Left renal cortex interstitium (tissue), 4 donors: ENCODE results near the gene BOK. TPM values are rescaled to one million over a fixed set of nuclear protein-coding genes. Genes with fewer than 3 reads are reported as not detected.
"Not testable (repeated sequence)": the region's sequence is repeated elsewhere in the genome, so short reads cannot be mapped to it uniquely, and the experiment has no call there.

ENCODE experiments used
- DNase-seq, 4 donors: peaks; one replicate each; pipeline ENCODE4 v3.0.0-alpha.2; 2013; ENCODE audit warnings: low read depth in 4 of 4, low spot score in 2 of 4, missing footprints in 1 of 4
- polyA plus RNA-seq, 4 donors: library from polyadenylated mRNA; unstranded; fragments of 120-200 nt; gene quantifications; one replicate each; pipeline ENCODE4 v1.2.1, GENCODE V29; 2013; ENCODE audit not compliant: insufficient read length in 4 of 4

The BOK gene
- polyA plus RNA-seq, 4 donors = 22.8 to 38.0 (median 25.3) TPM

DNA sequence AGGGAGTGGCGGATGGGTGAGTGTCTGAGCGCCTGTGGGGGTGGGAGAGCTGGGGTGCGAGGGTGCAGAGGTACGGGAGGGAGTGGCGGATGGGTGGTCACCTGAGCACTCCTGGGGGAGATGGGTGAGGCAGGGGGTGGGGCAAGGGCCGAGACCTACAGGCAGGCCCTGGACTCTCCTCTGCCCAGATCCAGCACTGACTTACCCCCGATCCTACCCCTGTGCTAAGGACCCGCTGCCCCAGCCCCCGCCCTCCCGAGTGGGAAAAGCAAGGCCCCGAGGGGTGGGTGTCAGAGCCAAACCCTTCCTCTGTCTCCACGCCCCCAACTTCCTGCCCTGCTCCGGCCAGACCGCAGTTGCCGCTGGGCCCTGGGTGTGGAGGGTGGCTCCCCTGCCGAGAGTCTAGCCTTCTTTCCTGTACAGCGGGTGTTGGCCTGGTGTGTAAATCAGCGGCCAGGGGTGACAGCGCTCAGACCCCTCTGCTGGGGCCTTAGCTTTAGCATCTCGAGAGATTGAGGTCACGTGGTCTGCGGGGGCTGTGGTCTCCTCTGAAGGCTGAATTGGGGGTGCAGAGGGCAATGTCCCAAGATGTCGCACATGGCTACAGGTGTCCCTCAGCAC is 12.5 kb downstream of the BOK start:
- DNase-seq = no peak

DNA sequence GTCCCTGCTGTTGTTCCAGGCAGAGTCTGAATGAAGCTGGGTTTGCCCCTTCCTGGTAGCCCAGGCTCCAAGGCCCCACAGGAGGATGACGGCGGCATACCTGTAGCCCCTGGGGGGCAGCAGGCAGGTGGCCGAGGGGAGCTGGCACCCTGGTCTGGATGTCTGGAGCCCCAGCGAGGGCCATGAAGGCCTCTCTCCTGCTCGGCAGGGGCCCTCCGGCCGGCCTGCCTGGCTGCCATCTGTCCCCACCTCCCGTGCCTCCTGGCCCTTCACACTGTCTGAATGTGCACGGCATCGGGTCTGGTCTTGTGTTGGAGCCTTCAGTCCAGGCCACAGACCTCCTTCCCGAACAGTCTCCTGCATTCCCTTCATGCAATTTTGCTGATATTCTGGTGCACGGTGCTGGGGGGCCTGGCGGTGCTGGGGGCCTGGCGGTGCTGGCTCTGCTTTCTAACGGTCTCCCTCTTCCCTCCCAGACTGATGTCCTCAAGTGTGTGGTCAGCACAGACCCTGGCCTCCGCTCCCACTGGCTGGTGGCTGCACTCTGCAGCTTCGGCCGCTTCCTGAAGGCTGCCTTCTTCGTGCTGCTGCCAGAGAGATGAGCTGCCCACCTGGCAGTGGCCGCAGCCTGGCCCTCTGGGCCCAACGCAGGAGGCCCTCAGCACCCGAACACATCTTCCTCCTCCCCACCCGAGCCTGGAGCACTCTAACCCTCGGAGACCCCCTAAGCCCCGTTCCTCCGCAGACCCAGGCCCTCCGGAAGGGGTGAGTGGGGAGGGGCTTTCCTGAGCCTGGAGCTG is 13.5 kb downstream of the BOK start:
- no peak for DNase-seq

DNA sequence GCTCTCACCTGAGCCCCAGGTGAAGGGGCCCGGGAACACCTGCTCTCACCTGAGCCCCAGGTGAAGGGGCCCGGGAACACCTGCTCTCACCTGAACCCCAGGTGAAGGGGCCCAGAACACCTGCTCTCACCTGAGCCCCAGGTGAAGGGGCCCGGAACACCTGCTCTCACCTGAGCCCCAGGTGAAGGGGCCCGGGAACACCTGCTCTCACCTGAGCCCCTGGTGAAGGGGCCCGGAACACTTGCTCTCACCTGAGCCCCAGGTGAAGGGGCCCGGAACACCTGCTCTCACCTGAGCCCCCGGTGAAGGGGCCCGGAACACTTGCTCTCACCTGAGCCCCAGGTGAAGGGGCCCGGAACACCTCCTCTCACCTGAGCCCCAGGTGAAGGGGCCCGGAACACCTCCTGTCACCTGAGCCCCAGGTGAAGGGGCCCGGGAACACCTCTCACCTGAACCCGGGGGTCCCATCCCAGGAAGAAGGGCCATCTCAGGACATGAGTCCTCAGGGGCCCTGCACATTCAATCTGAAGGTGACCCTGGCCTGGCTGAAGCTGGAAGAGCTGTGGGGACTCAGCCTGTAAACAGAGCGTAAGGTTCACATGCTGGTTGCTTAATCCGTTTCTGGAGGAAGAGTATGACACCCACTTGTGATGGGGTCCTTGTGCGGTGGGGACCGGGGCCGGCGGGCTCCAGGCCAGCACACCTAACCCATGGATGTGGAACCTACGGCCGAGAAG is 14.5 kb downstream of the BOK start:
- not testable (repeated sequence) for DNase-seq

DNA sequence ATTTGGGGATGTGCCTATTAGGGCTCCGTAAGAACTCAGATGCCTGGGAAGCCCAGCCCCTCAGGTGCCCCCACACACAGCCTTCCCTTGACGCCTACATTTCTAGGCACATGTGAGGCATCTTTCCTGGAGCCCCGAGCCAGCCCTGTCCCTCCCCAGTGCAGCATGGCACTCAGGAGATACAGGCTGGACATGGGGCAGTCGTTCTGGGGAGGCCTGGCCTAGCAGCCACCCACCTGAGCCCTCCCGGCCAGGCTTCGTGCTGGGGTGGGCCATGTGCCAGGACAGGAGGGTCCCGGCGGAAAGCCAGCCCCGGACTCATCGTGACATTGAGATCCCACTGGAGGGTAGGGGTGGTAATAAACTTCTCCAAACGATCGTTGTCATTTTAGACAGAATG is 15.2 kb downstream of the BOK start:
- no peak for DNase-seq

DNA sequence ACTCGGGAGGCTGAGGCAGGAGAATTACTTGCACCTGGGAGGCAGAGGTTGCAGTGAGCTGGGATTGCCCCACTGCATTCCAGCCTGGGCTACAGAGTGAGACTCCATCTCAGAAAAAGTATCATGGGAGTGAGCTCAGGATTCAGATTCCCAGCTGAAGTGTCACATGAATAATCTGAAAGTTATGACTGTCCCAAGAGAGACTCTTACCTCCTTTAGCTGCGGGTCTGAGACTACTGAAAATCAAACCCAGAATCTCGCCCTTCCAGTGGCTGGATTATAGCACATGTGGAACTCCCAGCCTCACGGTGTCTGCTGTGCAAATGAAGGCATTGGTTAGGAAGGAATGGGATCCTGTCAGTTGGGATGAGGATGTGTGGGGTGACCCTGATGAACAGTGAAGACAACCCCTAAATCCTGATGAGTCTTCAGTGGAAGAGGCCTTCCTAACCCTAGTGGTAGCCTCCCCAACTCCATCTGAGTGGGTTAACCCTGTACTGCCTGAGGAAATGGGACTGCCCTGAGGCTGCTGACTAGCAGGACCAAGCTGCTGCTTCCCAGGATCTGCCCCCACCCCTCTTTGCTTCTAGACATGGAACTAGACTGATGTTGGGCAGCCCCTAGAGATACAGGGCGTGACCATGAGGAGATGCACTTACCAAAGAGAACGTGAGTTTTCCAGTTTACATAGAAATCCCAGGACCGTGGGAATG is 16.5 kb downstream of the BOK start:
- no peak for DNase-seq

DNA sequence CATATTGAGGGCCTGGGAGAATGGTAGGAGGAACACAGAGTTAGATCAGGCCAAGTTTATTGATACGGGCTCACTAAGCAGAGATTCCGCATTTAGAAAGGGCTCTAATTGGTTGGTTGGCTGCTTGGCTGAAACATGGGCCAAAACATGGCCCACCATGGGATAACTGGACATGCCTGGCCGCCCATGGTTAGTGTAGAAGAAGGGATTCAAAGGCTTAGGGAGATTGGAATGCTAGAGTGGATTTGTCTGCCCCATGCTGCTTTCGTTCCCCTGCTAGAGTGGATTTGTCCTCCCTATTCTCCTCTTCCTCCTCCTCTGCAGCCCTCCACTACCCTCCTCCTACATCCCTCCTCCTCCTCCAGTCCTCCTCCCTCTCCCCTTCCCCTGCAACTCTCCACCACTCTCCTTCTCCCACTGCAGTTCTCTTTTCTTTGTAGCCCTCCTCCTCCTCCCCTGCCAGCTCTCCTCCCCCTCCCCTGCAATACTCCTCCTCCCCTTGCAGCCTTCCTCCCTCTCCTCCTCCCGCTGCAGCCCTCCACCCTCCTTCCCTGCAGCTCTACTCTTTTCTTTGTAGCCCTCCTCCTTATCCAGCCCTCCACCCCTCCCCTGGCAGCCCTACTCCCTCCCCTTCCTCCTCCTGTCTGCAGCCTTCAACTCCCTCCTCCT is 17.2 kb downstream of the BOK start:
- no peak for DNase-seq

DNA sequence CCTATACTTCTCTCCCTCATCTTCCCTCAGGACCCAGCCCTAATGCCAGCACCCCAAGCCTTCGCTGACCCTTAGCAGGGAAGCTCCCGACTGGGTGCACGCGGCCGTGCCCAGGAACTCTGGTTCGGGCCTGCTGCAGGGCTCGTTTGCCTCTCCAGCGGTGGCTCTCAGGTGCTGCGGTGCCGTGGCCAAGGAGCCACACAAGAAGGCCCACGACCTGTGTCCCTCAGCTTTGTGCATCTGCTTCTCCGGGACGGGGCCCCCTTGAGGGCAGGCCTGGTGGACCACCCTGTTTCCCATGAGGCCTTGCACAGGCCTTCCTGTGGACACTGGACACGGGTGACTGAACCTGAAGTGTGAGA is 17.7 kb downstream of the BOK start:
- no peak for DNase-seq

DNA sequence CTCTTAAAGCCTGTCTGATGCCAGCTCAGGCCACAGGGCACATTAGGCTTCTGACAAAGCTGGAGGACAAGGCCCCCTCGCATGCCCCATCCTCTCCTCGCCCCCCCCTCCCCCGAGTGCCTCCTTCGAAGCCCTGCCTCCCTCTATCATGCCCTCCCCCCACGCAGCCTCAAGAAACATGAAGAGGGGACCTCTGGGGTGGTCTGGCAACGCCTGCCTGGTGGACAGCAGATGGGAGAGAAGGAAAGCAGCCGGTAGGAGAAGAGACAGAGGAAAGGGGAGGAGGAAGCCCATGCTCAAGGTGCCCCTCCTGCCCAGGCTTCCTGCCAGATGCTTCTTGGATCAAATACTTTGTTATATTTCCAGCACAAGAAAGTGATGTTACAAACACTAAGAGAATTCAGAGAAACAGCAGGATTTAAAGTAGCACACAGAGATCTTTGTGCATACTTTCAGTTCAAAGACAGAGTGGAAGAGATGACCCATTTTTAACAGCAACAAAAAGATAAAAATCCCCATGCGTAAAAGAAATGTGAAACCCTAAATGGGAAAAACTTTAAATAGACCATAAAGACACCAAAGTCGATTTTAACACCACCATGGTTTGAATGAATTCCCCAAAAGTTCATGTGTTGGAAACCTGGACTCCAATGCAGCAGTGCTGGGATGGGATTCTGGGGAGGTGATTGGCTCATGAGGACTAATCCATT is 19.0 kb downstream of the BOK start:
- no peak for DNase-seq

DNA sequence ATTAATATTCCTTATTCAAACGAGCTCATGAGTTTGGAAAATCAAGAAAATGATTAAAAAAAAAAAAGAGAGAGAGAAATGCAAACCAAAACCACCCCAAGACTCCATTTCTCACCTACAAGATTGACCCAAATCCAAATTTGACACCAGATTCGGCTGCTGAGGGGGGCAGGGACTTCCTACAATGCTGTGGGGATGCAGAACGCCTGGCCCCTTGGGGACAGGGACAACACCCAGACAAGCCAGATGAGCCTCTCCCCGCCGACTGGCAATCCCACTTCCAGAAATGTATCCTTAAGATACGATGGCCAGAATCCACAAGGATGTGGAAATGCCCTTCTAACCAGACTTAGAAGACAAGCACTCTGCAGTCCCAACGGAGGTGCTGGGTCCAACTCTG is 20.7 kb downstream of the BOK start:
- no peak for DNase-seq

DNA sequence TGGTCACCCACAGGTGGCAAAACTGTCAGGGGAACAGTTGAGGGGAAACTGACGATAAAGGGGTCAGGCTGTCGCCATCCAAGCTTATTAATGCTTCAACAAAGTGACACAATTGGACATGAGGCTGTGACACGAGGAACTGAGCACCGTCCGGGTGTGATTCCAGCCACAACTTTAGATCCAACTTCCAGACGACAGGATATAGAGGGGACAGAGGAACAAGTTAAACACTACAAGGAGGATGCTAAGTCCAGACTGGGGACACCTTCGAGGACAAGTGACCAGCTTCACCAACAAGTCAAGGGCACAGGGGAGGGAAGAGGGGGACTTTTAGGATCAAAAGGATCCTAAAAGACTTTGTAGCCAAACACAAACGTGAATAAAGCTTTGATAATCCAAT is 23.8 kb downstream of the BOK start:
- no peak for DNase-seq

DNA sequence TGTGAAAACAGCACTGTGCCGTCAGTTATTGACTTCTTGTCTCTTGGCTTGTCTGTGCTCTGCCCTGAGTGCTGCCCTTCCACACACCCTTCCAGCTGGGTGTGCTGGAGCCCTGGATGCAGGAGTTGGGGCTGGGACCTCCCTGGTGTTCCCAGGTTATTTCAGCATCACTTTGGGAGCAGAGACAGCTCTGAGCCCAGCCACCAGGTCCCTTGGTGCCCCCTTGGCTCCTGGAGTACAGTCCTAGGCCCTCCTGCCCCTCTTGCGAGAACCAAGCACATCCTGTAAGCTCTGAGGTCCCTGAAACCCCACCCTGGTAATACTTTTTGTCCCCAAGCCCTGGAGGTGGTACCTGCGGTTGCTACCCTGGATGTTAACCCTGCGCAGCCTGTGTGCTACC is 24.3 kb downstream of the BOK start:
- no peak for DNase-seq

DNA sequence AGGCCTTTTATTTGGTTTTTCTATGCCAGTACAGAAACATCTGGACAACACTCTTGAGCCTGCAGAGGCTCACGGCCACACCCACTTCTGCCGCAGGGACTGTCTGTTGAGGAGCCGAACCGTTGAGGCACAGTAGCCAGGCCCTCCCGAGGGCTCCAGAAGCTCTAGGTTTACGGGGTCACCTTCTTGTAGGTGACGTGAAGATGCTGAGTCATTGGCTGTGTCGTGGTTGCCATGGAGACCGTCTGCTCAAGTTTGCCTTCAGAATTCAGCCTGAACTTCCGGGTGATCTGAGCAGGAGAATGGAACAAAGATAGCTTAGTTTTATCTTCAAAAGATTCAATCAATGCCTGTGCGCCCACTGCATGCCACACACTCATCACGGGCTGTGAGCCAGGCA is 25.9 kb downstream of the BOK start:
- DNase-seq = no peak

DNA sequence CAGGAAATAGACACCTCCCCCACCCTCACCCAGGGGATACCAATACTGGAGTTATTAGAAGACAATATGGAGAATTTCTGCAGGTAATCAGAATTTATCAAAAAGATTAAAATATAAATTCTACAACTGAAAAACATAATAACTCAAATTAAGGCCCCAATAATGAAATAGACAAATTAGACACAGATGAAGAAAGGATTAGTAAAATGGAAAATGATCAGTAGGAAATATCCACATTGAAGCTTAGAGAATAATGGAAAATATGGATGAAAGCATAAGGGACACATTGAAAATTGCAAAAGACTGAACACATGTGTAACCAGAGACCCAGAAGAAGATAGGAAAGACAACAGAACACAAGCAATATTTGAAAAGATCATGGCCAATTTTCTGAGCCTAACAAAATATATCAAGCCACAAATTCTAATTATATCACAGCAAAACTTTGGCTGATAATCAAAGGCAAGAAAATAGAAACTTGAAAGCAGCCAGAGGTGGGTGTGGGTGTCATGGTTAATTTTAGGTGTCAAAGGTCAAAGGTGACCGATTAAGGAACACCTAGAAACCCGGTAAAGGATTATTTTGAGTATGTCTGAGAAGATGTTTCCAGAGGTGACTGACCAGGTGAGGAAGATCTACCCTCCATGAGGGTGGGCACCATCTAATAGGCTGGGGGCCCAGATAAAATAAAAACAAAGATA is 28.2 kb downstream of the BOK start:
- no peak for DNase-seq

DNA sequence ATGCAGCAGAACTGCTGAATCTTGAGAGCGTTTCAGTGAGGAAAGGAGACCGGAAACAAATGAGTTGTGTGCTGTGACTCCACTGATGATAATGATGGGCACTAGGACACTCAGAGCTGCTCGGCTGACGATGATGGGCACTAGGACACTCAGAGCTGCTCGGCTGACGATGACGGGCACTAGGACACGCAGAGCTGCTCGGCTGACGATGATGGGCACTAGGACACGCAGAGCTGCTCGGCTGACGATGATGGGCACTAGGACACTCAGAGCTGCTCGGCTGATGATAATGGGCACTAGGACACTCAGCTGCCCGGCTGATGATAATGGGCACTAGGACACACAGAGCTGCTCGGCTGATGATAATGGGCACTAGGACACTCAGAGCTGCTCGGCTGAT is 31.3 kb downstream of the BOK start:
- DNase-seq = not testable (repeated sequence)

DNA sequence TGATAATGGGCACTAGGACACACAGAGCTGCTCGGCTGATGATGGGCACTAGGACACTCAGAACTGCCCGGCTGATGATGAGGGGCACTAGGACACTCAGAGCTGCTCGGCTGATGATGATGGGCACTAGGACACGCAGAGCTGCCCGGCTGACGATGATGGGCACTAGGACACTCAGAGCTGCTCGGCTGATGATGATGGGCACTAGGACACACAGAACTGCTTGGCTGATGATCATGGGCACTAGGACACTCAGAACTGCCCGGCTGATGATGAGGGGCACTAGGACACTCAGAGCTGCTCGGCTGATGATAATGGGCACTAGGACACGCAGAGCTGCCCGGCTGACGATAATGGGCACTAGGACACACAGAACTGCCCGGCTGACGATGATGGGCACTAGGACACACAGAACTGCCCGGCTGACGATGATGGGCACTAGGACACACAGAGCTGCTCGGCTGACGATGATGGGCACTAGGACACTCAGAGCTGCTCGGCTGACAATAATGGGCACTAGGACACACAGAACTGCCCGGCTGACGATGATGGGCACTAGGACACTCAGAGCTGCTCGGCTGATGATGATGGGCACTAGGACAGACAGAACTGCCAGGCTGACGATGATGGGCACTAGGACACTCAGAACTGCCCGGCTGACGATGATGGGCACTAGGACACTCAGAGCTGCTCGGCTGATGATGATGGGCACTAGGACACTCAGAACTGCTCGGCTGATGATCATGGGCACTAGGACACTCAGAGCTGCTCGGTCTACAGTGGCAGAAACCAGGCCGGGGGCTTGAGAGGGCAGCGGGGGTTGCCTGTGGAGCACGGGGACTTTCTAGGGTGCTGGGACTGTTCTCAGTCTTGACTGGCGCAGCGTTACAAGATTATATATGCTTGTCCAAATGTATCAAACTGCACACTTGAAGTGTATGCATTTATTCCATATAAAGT is 32.2 kb downstream of the BOK start:
- not testable (repeated sequence) for DNase-seq

DNA sequence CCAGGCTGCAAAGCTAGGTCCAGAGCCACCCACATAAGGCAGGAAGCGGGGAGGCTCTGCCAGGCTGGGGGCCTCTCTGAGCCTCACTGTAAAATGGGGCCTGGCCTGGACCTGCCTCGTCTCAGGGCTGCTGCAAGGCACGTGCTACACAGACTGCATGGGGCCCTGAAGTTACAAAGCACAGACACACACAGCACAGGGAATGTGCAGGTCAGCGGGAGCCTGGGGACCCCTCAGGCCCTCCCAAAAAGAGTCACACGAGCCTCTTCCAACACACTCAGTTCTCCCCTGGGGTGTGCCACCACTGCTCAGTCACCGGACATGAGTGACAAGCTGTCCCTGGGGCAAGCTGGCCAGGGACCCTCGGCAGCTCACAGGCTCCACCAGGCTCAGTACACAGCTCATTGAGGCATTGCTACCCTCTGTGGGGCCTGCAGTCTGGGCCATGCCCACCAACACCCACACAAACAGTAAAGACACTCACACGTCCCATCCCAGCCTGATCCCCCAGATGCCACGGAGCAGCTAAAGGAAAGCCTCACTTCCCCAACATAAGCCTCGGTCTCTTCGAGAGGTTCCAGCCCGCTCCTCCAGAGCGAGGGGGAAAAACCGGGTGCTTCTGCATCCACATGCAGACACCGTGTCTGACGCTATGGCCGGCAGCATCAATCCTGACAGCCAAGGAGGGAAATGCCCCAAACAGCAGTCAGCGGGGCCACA is 33.7 kb downstream of the BOK start:
- DNase-seq = no peak

DNA sequence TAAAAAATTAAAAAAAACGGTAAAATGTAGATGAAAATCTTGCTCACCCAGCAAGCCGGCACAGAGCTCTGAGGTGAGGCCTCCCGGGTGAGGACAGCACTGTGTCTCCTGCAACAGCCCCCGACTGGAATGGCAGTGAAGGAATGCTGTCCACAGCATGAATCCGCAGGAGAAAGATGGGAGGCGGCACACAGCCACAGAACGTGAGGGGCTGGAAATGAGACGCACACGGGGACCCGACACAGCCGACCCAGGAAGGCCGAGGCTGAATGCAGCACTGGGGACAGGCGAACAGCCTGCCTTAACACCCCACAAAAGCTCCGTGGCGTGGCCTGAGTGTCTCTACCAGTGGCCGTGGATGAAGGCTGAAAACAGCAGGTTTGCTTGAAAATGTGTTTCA is 34.7 kb downstream of the BOK start:
- DNase-seq = no peak
